Measurements from ENCODE around the gene BTBD6. TPM values are rescaled to one million over a fixed set of nuclear protein-coding genes. Genes with fewer than 3 reads are reported as not detected.

The BTBD6 gene
- total RNA-seq (2022; extraction: Qiagen RNA extraction; ENCODE audit: low read depth), result 28.9 to 42.9 TPM (median 40.2 TPM) in 5 replicates

DNA sequence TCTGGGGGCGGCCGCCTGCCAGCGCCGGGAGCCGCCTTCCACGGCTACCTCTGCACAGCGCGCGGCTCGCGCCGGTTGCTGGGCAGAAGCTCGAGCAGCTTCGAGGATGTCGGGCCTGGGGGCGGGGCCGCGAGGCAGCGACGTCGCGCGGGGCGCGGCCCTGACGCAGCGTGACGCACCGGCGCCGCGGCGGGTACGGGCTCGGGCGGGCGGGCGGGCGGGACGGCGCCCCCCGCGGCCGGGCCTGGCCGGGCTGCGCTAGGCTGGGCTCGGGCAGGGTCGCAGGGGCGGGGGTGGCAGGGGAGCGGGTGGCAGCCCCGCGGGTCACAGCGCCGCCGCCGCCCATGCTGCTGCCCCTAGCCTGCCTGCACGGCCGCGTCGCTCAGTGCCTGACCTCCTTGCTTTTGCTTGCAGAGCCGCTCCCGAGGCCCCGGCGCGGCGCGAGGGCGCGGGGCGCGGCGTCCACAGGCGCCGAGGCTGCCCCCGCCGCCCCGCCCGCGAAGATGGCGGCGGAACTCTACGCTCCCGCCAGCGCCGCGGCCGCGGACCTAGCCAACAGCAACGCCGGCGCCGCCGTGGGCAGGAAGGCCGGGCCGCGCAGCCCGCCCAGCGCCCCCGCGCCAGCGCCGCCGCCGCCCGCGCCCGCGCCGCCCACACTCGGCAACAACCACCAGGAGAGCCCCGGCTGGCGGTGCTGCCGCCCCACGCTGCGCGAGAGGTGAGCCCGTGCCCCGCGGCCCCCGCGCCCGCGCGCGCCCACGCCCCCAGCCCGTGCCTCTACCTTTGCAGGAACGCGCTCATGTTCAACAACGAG is at the start of gene BTBD6:
BTBD6 (plus strand) TSS at position 166 of the 814 bp plus-strand sequence; CDS start at position 345, 179 bp downstream.

Other genes starting within 250 kb of the BTBD6 start
- gene CDCA4, start 227.4 kb upstream of the BTBD6 start, total RNA-seq (2022; extraction: Qiagen RNA extraction; ENCODE audit: low read depth), result 47.1 to 53.6 TPM (median 49.1 TPM) in 5 replicates
- gene GPR132, start 183.1 kb upstream of the BTBD6 start, total RNA-seq (2022; extraction: Qiagen RNA extraction; ENCODE audit: low read depth), result 0.34 to 0.81 TPM (median 0.51 TPM) in 5 replicates
- gene JAG2, start 79.8 kb upstream of the BTBD6 start, total RNA-seq (2022; extraction: Qiagen RNA extraction; ENCODE audit: low read depth), result 16.8 to 25.0 TPM (median 21.5 TPM) in 5 replicates
- gene NUDT14, start 67.2 kb upstream of the BTBD6 start, total RNA-seq (2022; extraction: Qiagen RNA extraction; ENCODE audit: low read depth), result 20.5 to 44.8 TPM (median 40.8 TPM) in 5 replicates
- 22.2 to 28.9 TPM (median 27.6 TPM) in 5 replicates for gene BRF1, start 52.5 kb downstream of the BTBD6 start, total RNA-seq (2022; extraction: Qiagen RNA extraction; ENCODE audit: low read depth)
- gene PACS2, start 66.2 kb downstream of the BTBD6 start, total RNA-seq (2022; extraction: Qiagen RNA extraction; ENCODE audit: low read depth), result 20.3 to 30.9 TPM (median 24.2 TPM) in 5 replicates
- 0.08 to 0.28 TPM (median 0.22 TPM) in 4 of 5 replicates, not detected in the other for gene TEX22, start 150.0 kb downstream of the BTBD6 start, total RNA-seq (2022; extraction: Qiagen RNA extraction; ENCODE audit: low read depth)
- 57.8 to 88.0 TPM (median 75.8 TPM) in 5 replicates for gene MTA1, start 171.3 kb downstream of the BTBD6 start, total RNA-seq (2022; extraction: Qiagen RNA extraction; ENCODE audit: low read depth)
- 92.8 to 162 TPM (median 146 TPM) in 5 replicates for gene CRIP2, start 226.3 kb downstream of the BTBD6 start, total RNA-seq (2022; extraction: Qiagen RNA extraction; ENCODE audit: low read depth)
- gene CRIP1, start 238.4 kb downstream of the BTBD6 start, total RNA-seq (2022; extraction: Qiagen RNA extraction; ENCODE audit: low read depth), result 1,651 to 1,885 TPM (median 1,685 TPM) in 5 replicates
- 32.7 to 51.3 TPM (median 43.3 TPM) in 5 replicates for gene TEDC1, start 242.7 kb downstream of the BTBD6 start, total RNA-seq (2022; extraction: Qiagen RNA extraction; ENCODE audit: low read depth)